C4-2B (cell line): ENCODE measurements around the gene UBE2V1.

Experiments used
- ZFX ChIP-seq: fragments of 450-650 bp; IDR thresholded peaks from 2 replicates; pipeline ENCODE4 v1.6.1; 2017
- TF ChIP-seq, protein P1 (sequence below): fragments of 450-650 bp; conservative IDR thresholded peaks from 2 replicates; pipeline ENCODE4 v1.5.1; 2017; ENCODE audit warnings: mild to moderate bottlenecking

DNA sequence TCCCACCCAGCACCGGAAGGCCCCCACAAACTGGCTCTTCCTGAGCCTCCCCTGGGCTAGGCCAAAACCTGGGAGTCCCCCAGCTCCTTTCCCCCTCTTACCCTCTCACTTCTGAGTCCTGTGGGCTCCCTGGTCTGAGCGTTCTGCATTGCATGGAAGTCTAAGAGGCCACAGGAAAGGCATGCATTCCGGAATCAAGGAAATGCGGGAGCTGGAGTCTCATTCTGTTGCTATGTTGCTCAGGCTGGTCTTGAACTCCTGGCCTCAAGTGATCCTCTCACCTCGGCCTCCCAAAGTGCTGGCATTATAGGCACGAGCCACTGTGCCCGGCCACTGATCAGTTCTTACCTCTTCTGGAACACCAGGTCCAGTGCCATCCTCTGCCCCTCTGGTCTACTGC, 45.9 kb downstream of the UBE2V1 start:
- TF ChIP-seq, protein P1, sequence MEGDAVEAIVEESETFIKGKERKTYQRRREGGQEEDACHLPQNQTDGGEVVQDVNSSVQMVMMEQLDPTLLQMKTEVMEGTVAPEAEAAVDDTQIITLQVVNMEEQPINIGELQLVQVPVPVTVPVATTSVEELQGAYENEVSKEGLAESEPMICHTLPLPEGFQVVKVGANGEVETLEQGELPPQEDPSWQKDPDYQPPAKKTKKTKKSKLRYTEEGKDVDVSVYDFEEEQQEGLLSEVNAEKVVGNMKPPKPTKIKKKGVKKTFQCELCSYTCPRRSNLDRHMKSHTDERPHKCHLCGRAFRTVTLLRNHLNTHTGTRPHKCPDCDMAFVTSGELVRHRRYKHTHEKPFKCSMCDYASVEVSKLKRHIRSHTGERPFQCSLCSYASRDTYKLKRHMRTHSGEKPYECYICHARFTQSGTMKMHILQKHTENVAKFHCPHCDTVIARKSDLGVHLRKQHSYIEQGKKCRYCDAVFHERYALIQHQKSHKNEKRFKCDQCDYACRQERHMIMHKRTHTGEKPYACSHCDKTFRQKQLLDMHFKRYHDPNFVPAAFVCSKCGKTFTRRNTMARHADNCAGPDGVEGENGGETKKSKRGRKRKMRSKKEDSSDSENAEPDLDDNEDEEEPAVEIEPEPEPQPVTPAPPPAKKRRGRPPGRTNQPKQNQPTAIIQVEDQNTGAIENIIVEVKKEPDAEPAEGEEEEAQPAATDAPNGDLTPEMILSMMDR, result no peak
- no peak for TF ChIP-seq ZFX
